ENCODE results near the gene SOX9.

DNA sequence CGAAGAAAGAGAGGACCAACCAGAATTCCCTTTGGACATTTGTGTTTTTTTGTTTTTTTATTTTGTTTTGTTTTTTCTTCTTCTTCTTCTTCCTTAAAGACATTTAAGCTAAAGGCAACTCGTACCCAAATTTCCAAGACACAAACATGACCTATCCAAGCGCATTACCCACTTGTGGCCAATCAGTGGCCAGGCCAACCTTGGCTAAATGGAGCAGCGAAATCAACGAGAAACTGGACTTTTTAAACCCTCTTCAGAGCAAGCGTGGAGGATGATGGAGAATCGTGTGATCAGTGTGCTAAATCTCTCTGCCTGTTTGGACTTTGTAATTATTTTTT, 3.6 kb downstream of the SOX9 start:
- TF ChIP-seq, protein P1, sequence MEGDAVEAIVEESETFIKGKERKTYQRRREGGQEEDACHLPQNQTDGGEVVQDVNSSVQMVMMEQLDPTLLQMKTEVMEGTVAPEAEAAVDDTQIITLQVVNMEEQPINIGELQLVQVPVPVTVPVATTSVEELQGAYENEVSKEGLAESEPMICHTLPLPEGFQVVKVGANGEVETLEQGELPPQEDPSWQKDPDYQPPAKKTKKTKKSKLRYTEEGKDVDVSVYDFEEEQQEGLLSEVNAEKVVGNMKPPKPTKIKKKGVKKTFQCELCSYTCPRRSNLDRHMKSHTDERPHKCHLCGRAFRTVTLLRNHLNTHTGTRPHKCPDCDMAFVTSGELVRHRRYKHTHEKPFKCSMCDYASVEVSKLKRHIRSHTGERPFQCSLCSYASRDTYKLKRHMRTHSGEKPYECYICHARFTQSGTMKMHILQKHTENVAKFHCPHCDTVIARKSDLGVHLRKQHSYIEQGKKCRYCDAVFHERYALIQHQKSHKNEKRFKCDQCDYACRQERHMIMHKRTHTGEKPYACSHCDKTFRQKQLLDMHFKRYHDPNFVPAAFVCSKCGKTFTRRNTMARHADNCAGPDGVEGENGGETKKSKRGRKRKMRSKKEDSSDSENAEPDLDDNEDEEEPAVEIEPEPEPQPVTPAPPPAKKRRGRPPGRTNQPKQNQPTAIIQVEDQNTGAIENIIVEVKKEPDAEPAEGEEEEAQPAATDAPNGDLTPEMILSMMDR (IDR thresholded peaks at IDR 0.05) = no peak
- TF ChIP-seq POLR2A (IDR thresholded peaks at IDR 0.05) (no peak), POLR2AphosphoS5 (IDR thresholded peaks at IDR 0.05) (no peak)

Data from breast epithelium (tissue), 3 donors.